GM11168 (cell line): Measurements from ENCODE around the gene TMEM178B.

Experiments used
- in situ Hi-C: fragments of 300-500 bp; cut with MboI; formaldehyde crosslinking; loops from one replicate; pipeline ENCODE4 v1.12.0; 2022; ENCODE audit warnings: low sequenced_read_pairs; ENCODE audit not compliant: unreplicated experiment

Gene TMEM178B

DNA sequence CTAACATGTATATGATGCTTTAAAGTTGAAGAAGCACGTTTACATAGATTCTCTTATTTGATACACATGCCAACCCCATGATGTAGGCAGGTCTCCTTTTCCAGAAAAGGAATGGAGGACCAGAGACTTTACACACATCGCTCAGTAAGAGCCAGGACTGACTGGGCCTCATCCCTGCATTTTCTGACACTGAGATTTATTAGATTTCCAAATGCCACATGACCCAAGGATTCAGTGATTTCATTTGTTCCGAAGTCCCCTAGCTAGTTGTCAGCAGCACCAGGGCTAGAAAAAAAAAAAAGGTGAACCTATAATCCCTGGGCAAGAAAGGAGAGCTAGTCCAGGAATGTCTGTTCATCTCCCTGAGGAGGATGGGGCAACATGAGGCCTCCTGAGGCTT lies 334.0 kb downstream of the TMEM178B start:
- in situ Hi-C loops: no loop called here

DNA sequence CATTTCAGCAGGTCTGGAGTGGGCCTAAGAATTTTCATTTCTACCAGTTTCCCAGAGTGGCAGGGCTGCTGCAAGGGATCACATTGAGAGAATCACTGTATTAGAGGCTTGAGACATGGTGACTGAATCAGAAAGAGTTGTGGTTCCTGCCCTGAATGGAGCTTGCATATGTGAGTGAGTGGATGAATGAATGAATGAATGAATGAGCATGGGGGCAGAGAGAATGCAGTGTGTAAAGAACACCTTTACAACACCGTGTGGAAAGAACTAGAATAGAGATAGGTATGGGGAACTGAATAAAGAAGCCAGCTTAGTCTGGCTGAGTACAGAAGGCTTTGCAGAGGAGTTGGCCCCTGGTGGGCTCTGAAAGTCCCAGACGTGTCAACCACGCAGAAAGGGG lies 334.6 kb downstream of the TMEM178B start:
- in situ Hi-C loops: no loop called here

- in situ Hi-C loops: no loop called here
Observed at GRCh38 chr7:141409219-141409618, 335.4 kb downstream of the TMEM178B start.

DNA sequence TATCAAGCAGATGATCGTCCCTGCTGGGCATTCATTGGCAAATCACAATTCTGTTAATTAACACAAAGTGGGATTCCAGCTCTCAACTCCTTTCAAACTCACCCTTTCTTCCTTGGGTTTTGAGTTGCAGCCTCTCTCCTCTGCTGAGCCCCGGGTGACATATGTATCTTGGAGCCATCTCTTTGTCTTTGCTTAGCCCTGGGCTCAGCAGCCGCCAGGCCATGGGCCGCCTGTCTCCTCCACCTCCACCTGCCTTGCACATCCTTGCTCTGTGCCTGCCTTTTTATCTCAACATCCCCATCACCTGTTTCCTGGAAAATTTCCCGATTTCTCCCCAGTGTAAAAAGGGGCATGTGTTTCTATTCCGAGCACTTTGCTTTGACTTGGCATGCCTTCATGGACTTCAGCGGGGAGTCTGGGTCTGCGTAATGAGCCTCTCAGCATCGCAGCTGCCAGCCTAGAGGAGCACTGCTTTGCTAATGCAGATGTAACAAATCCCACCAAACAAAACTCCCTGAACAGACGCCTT lies 336.0 kb downstream of the TMEM178B start:
- in situ Hi-C loops: no loop called here

GRCh38 chr7:141410353-141411000 lies 336.6 kb downstream of the TMEM178B start:
- in situ Hi-C loops: no loop called here

- in situ Hi-C loops: no loop called here
Observed at GRCh38 chr7:141411133-141411532, 337.3 kb downstream of the TMEM178B start.

DNA sequence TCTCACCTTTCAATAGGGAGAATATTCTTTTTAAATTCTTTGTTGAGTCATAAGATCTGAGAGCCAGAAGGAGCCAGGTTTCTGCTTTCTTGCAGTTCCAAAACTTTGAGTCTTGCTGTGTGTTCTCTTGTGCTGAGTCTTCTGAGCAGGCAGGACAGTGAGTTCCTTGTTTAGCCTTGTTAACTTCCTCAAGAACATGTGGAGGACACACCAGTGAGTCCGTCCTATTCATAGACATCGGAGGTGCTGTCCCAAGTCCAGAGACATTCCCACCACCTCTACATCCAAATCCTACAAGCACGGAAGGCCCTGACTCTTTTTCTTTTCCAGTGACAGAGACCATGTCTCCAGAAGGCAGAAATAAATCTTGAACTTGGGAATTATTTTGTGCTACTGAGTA lies 342.1 kb downstream of the TMEM178B start:
- in situ Hi-C loops: no loop called here

DNA sequence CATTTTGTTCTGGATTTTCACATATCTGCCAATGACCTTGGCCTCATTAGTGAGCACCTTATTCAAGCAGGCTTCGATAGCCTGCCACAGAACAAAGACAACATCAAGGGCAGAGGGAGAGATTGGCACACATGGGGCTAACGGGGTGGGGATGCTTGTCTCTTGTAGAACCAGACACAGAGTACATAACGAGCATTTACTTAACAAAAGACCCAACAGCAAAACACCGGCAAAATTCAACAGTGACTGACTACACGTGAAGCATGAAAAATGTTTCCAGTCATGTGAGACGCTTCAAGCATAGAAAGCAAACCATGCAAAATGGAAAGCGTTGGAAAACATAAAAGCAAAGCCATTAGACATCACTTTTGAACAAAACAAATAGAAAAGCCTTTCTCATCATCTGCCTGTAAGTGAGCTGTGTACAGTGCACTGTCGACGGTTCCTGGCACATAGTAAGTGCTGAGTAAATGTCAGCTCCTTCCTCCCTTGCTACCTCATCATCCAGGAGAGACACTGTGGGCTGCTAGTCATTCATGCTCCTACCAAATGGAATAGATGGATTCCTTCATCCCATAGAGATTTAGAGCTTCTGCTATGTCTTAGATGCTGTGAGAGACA lies 342.9 kb downstream of the TMEM178B start:
- in situ Hi-C loops: no loop called here

GRCh38 chr7:141417506-141417905 lies 343.6 kb downstream of the TMEM178B start:
- in situ Hi-C loops: no loop called here

DNA sequence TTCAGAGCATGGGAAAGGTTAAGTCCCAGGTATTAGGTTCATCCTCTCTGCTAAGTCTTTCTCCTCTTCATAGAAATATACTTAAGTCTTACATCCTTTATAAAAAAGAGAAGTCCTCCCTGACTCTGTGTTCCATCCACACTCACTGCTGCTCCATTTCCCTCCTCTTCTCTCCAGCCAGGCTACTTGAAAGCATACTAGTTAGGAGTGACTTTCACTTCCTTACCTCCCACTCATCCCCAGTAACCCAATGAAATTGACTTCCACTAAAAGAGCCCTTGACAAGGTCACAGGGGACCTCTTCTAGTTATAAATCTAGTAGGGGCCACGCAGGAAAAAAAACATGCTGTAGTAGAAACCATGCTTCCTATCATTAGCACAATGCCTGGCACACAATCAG lies 344.2 kb downstream of the TMEM178B start:
- in situ Hi-C loops: no loop called here

GRCh38 chr7:141421306-141421705 lies 347.4 kb downstream of the TMEM178B start:
- in situ Hi-C loops: no loop called here

DNA sequence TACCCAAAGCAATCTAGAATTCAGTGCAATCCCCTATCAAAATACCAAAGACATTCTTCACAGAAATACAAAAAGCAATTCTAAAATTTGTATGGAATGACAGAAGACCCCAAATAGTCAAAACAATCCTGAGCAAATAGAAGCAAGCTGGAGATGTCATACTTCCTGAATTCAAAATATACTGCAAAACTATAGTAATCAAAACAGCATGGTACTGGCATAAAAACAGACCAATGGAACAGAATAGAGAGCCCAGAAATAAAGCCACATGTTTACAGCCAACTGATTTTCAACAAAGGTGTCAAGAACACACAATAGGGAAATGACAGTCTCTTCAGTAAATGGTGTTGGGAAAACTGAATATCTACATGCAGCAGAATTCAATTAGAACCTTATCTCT lies 353.3 kb downstream of the TMEM178B start:
- in situ Hi-C loops: no loop called here

GRCh38 chr7:141430455-141431139 lies 356.7 kb downstream of the TMEM178B start:
- in situ Hi-C loops: no loop called here

DNA sequence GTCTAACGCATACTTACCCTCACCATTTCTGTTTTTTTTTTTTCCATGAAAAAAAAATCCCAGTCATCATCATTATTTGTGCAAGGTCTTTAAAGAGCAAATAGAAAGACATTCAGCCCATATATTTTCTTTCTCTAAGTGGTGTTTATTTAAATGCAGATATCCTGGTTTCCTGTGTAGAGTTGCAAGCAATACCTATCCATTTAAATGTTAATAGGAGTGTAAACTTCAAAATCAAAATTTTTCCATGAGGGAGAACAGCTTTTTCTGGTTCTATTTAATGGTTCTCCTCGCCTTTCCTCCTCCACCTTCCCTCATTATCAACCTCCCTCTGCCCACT lies 357.2 kb downstream of the TMEM178B start:
- in situ Hi-C loops: no loop called here

GRCh38 chr7:141431711-141432110 lies 357.8 kb downstream of the TMEM178B start:
- in situ Hi-C loops: no loop called here

- in situ Hi-C loops: no loop called here
Observed at GRCh38 chr7:141433698-141434097, 359.8 kb downstream of the TMEM178B start.

DNA sequence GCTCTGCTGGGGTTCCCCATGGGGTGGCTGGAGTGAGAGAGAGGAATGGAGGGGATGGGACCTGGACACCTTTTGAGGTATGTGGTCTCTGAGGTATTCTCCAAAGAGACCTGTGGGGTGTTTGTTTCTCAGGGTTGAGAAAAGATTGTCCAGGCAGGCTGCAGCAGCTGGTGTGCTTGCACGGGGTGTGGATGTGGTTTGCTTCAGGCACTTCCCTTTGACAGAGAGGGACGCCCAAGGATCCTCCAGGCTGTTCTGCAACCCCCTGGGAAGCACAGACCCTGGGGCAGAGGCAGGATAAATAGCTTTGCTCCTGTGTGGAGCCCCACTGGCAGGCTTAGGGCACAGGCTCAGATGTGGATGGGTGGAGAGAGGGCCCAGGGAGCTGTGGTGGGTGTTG lies 362.3 kb downstream of the TMEM178B start:
- in situ Hi-C loops: no loop called here

GRCh38 chr7:141436575-141437075 lies 362.8 kb downstream of the TMEM178B start:
- in situ Hi-C loops: no loop called here

DNA sequence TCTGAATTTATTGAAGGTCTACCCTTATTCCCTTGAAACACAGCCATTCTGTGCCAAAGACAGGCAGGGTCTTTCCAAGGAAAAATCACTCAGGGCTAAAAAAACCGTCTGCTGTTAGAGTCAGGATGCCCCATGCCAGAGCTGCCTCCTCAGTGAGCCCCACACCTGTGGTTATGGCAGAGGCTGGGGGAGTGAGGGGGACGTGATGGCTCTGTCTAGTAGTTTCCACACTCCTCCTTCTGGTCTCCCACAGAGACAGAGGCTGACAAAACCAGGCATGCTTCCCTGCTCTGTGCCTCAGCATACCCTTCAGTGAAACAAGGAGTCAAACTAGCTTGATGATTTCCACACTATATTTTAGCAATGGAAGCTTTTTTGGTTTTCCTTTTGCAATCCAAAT lies 365.3 kb downstream of the TMEM178B start:
- in situ Hi-C loops: no loop called here

- in situ Hi-C loops: no loop called here
Observed at GRCh38 chr7:141439776-141440175, 365.9 kb downstream of the TMEM178B start.

DNA sequence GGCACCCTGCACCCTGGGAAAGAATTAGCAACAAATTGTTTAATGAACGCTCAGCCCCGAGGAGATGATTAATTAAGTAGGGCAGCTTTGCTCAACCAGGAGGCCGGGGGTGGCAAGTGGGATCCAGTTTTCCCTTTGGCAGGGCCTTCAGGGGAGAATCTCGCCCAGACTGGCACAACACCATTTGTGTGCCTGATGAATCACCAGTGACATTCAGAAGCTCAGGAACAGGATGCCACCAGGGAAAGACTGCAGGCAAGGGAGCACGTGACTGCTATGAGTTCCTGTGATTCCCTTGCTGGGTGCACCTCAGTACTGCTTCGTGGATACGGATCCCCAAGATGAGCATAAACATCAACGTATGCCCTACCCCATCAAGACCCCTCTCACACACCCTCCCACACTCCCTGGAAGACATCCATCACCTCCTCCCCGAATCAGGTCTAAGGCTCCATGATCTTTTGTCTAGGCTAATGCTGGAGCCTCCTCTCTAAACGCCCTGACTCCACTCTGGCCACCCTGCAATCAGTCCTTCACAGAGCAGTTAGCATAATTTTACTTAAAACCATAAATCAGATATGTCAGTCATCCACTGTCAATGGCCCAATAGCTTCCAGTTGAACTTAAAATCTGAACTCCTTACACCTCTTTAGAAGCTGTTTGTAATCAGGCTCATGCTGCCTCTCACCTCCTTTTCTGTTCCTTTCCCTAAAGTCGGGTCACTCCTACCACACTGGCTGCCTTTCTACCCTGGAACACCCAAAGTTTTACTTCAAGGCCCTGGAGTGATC lies 368.2 kb downstream of the TMEM178B start:
- in situ Hi-C loops: no loop called here
